Iris pigment epithelial cell (primary cell): ENCODE results near the gene LRRC74B.
"Not testable (repeated sequence)": the region's sequence is repeated elsewhere in the genome, so short reads cannot be mapped to it uniquely, and the experiment has no call there.

Experiments used
- DNase-seq: peaks from one replicate; pipeline ENCODE4 v3.0.0-alpha.2; 2011; ENCODE audit warnings: low read depth

Gene LRRC74B

GRCh38 chr22:21045585-21046294 lies at the start of gene LRRC74B:
TSS of gene LRRC74B (plus strand) at chr22:21045946. CDS start at chr22:21045987, 41 bp downstream.
- peak; percentile 94 for DNase-seq

GRCh38 chr22:20996031-20996410 lies 49.7 kb upstream of the LRRC74B start:
- DNase-seq: no peak

GRCh38 chr22:20996598-20997535 lies 48.9 kb upstream of the LRRC74B start:
- no peak for DNase-seq

GRCh38 chr22:20997536-20998257 lies 48.0 kb upstream of the LRRC74B start:
- no peak for DNase-seq

GRCh38 chr22:20998411-20999336 lies 47.1 kb upstream of the LRRC74B start:
- peak; percentile 35 for DNase-seq

GRCh38 chr22:20999350-21000206 lies 46.2 kb upstream of the LRRC74B start:
- no peak for DNase-seq

GRCh38 chr22:21000207-21000986 lies 45.3 kb upstream of the LRRC74B start:
- no peak for DNase-seq

- DNase-seq: no peak
These were observed 44.7 kb upstream of the LRRC74B start for GRCh38 chr22:21000987-21001600.

GRCh38 chr22:21001601-21002325 lies 44.0 kb upstream of the LRRC74B start, which contains the start of gene THAP7:
TSS of gene THAP7 (minus strand) at chr22:21002118. CDS start at chr22:21001911, 207 bp downstream.
- DNase-seq: peak; percentile 95

GRCh38 chr22:21003782-21004181 lies 42.0 kb upstream of the LRRC74B start:
- no peak for DNase-seq

- DNase-seq: not testable (repeated sequence)
These were observed 36.5 kb upstream of the LRRC74B start for GRCh38 chr22:21009208-21009607.

- DNase-seq: peak; percentile 53
These were observed 35.9 kb upstream of the LRRC74B start for GRCh38 chr22:21009638-21010425.

- DNase-seq: no peak
These were observed 35.2 kb upstream of the LRRC74B start for GRCh38 chr22:21010426-21011113.

GRCh38 chr22:21012446-21013407 lies 33.0 kb upstream of the LRRC74B start:
- no peak for DNase-seq

GRCh38 chr22:21013657-21014201 lies 32.0 kb upstream of the LRRC74B start:
- DNase-seq: no peak
